GM23338 (cell line): Measurements from ENCODE around the gene GPR18. TPM values are rescaled to one million over a fixed set of nuclear protein-coding genes. Genes with fewer than 3 reads are reported as not detected.

ENCODE experiments used
- ATAC-seq: fragments of 200-7000 bp; cut with Tn5 transposase; 3 replicates; pipeline ENCODE4 v1.9.1; 2020
- DNase-seq: peaks from one replicate; pipeline ENCODE4 v3.0.0-alpha.2; 2015; ENCODE audit warnings: low spot score
- H2AFZ ChIP-seq: fragments of 200-600 bp; sonication (generic); 2 replicates; pipeline ENCODE4 v1.8.0; 2016; ENCODE audit warnings: antibody characterized with exemption, mild to moderate bottlenecking, moderate library complexity
- H3F3A ChIP-seq: fragments of 200-600 bp; sonication (generic); replicated peaks from 2 replicates; pipeline ENCODE4 v1.8.0; 2017; ENCODE audit warnings: antibody characterized with exemption, mixed run types, low read depth
- H3K27ac ChIP-seq: fragments of 200-600 bp; sonication (generic); 2 replicates; pipeline ENCODE4 v1.6.1; 2016; ENCODE audit warnings: low read depth
- H3K27me3 ChIP-seq: fragments of 200-600 bp; sonication (generic); 2 replicates; pipeline ENCODE4 v1.8.0; 2016; ENCODE audit warnings: mild to moderate bottlenecking, mixed run types, moderate library complexity; ENCODE audit not compliant: insufficient read depth
- H3K36me3 ChIP-seq: fragments of 200-600 bp; sonication (generic); 2 replicates; pipeline ENCODE4 v1.8.0; 2016; ENCODE audit warnings: mild to moderate bottlenecking; ENCODE audit not compliant: insufficient read depth
- H3K4me1 ChIP-seq: fragments of 200-600 bp; sonication (generic); 2 replicates; pipeline ENCODE4 v1.8.0; 2016; ENCODE audit warnings: mild to moderate bottlenecking, moderate library complexity; ENCODE audit not compliant: insufficient read depth
- H3K4me2 ChIP-seq: fragments of 200-600 bp; sonication (generic); 2 replicates; pipeline ENCODE4 v1.7.1; 2017; ENCODE audit warnings: mixed run types
- H3K4me3 ChIP-seq: fragments of 200-600 bp; sonication (generic); 2 replicates; pipeline ENCODE4 v1.6.1; 2016; ENCODE audit warnings: mixed run types
- H3K79me2 ChIP-seq: fragments of 200-600 bp; sonication (generic); replicated peaks from 2 replicates; pipeline ENCODE4 v1.8.0; 2017; ENCODE audit warnings: mild to moderate bottlenecking; ENCODE audit not compliant: insufficient read depth
- H3K9me2 ChIP-seq: fragments of 200-600 bp; sonication (generic); 2 replicates; pipeline ENCODE4 v1.8.0; 2017; ENCODE audit not compliant: insufficient read depth
- H4K20me1 ChIP-seq: fragments of 200-600 bp; sonication (generic); replicated peaks from 2 replicates; pipeline ENCODE4 v1.8.0; 2017; ENCODE audit warnings: mild to moderate bottlenecking; ENCODE audit not compliant: insufficient read depth
- H3K27ac Mint-ChIP-seq: 2 replicates; pipeline ENCODE4 v1.8.0; 2020; ENCODE audit warnings: inconsistent platforms, mild to moderate bottlenecking, moderate library complexity, mixed read lengths
- H3K27me3 Mint-ChIP-seq: 3 replicates; pipeline ENCODE4 v1.8.0; 2022; ENCODE audit warnings: low read depth, mild to moderate bottlenecking, moderate library complexity, mixed read lengths, inconsistent platforms; ENCODE audit not compliant: insufficient read depth, poor library complexity
- H3K36me3 Mint-ChIP-seq: 3 replicates; pipeline ENCODE4 v1.8.0; 2021; ENCODE audit warnings: low read depth, mild to moderate bottlenecking, inconsistent platforms, moderate library complexity, mixed read lengths
- H3K4me1 Mint-ChIP-seq: 3 replicates; pipeline ENCODE4 v1.8.0; 2020; ENCODE audit warnings: mild to moderate bottlenecking, inconsistent platforms, mixed read lengths
- H3K4me3 Mint-ChIP-seq: 3 replicates; pipeline ENCODE4 v1.8.0; 2021; ENCODE audit warnings: moderate library complexity, mild to moderate bottlenecking, inconsistent platforms, mixed read lengths
- H3K9me3 Mint-ChIP-seq: 3 replicates; pipeline ENCODE4 v1.8.0; 2020; ENCODE audit warnings: moderate library complexity, mild to moderate bottlenecking, inconsistent platforms, mixed read lengths
- CREB1 ChIP-seq: fragments of 250-450 bp; sonication (Bioruptor Pico); IDR thresholded peaks from 2 replicates; pipeline ENCODE4 v1.5.0; 2020; ENCODE audit warnings: low read depth, mild to moderate bottlenecking, moderate library complexity
- EZH2 ChIP-seq: fragments of 200-600 bp; sonication (generic); IDR thresholded peaks from one replicate; pipeline ENCODE4 v1.8.0; 2017; ENCODE audit warnings: antibody characterized with exemption, mild to moderate bottlenecking, low read depth; ENCODE audit not compliant: unreplicated experiment
- NANOG ChIP-seq: IDR thresholded peaks from 2 replicates; pipeline ENCODE4 v1.6.1; 2016; ENCODE audit warnings: antibody characterized with exemption, borderline replicate concordance
- POLR2AphosphoS5 ChIP-seq: IDR thresholded peaks from 2 replicates; pipeline ENCODE4 v1.6.1; 2016; ENCODE audit warnings: antibody characterized with exemption, low read depth
- ZNF114 ChIP-seq: fragments of 250-450 bp; sonication (Bioruptor Pico); IDR thresholded peaks from 2 replicates; pipeline ENCODE4 v1.5.0; 2020; ENCODE audit warnings: mild to moderate bottlenecking, moderate library complexity
- ZNF331 ChIP-seq: fragments of 250-450 bp; sonication (Bioruptor Pico); IDR thresholded peaks from 2 replicates; pipeline ENCODE4 v1.5.0; 2020; ENCODE audit warnings: low read depth, mild to moderate bottlenecking, moderate library complexity
- polyA plus RNA-seq: library from polyadenylated mRNA; unstranded; fragments of >200 nt; fragmentation: Nextera tagmentation; extraction: Ambion mirVana; gene quantifications from 2 replicates; pipeline ENCODE4 v1.2.1, GENCODE V29; 2016
- total RNA-seq: library from RNA; depleted of rRNA; stranded (reverse); fragments of >200 nt; shearing (Covaris generic); gene quantifications from 2 replicates; pipeline ENCODE4 v1.2.3, GENCODE V29; 2014
- TF ChIP-seq, protein P1 (sequence below): fragments of 250-450 bp; sonication (Bioruptor Pico); IDR thresholded peaks from 2 replicates; pipeline ENCODE4 v1.5.0; 2020; ENCODE audit warnings: mild to moderate bottlenecking, moderate library complexity

Gene GPR18
- total and polyA plus RNA-seq, 2 experiments from 2014 or later, result 2.6 TPM; not detected in 1

DNA sequence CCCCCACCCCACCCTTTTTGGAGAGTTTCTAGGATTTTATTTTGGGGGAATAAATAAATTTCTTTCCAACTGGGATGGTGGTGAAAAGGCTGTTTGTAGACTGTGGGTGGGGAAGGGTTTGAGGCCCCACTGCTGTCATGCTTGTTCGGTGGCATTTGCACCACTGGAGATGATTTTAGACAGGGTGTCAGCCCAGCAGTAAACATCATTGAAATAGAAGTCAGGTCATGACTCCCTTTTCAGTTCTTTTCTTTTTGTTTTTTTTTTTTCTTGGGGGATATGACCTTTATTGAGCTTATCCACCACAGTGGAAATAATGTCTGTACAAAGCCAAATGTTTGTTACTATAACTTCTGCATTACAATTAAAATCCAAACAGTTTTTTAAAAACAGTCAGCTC is 43.4 kb downstream of the GPR18 start:
- H3K79me2 ChIP-seq, result peaks cover 100% of the 10 kb centered on the region
- H3K27ac Mint-ChIP-seq, result peak overlapping the region; percentile 79
- H3K4me1 ChIP-seq, result peaks cover 19% of the 10 kb centered on the region
- peak overlapping the region; percentile 51; the same call in 1 of the 2 replicates for H3K4me2 ChIP-seq
- H3K36me3 Mint-ChIP-seq, result peaks cover 7% of the 10 kb centered on the region; the same call in 2 of the 3 replicates
- DNase-seq (no peak), ATAC-seq (no peak)
- H3K27me3 ChIP-seq, result no peaks in the 10 kb centered on the region
- no peaks in the 10 kb centered on the region for H3F3A ChIP-seq
- no peak overlapping the region for H2AFZ ChIP-seq
- H3K9me3 Mint-ChIP-seq, result no peaks in the 10 kb centered on the region
- peak overlapping the region; percentile 34 for H3K4me3 ChIP-seq
- H3K4me3 Mint-ChIP-seq, result no peak overlapping the region
- H3K27me3 Mint-ChIP-seq, result peaks cover 8% of the 10 kb centered on the region
- H3K4me1 Mint-ChIP-seq, result peaks cover 47% of the 10 kb centered on the region
- H3K9me2 ChIP-seq, result no peaks in the 10 kb centered on the region
- TF ChIP-seq POLR2AphosphoS5 (no peak), NANOG (no peak), ZNF331 (no peak), EZH2 (no peak), ZNF114 (CRISPR knock-in tag) (no peak), CREB1 (CRISPR knock-in tag) (no peak)
- peak overlapping the region; percentile 42; the same call in 1 of the 2 replicates for H3K27ac ChIP-seq
- no peaks in the 10 kb centered on the region for H3K36me3 ChIP-seq
- H4K20me1 ChIP-seq, result peaks cover 46% of the 10 kb centered on the region; the same call in 1 of the 2 replicates

DNA sequence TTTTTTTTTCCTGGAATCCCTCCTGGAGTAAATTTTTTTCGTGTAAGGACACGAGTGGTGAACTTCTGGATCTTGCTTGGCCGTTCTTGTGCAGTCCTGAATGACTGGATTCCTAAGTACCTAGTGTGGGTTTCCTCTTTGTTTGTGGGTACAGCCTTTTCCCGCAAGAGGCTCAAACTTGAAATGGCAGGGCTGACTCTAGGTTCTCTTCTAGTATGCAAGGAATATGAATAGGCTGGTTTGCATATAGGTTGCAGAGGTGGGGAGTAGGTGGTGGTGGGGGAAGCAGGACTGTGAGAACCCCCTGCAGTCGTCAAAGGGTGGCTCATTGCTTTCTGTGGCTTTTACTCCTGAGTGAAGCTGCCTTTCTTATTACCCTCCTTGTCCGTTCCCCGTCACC is 43.9 kb downstream of the GPR18 start:
- H3K9me2 ChIP-seq, result no peaks in the 10 kb centered on the region
- peaks cover 17% of the 10 kb centered on the region for H3K4me1 ChIP-seq
- peak overlapping the region; percentile 51 for H3K4me2 ChIP-seq
- DNase-seq (peak; percentile 24), ATAC-seq (peak; percentile 72)
- peaks cover 100% of the 10 kb centered on the region for H3K79me2 ChIP-seq
- Mint-ChIP-seq H3K27ac (peak overlapping the region; percentile 79), H3K9me3 (no peaks in the 10 kb centered on the region), H3K4me3 (peak overlapping the region; percentile 25; the same call in 1 of the 3 replicates), H3K4me1 (peaks cover 49% of the 10 kb centered on the region), H3K36me3 (peaks cover 7% of the 10 kb centered on the region; the same call in 2 of the 3 replicates), H3K27me3 (peaks cover 8% of the 10 kb centered on the region)
- H3K27me3 ChIP-seq, result no peaks in the 10 kb centered on the region
- H2AFZ ChIP-seq, result no peak overlapping the region
- H3K4me3 ChIP-seq, result peak overlapping the region; percentile 34
- TF ChIP-seq ZNF114 (CRISPR knock-in tag) (no peak), EZH2 (no peak), POLR2AphosphoS5 (no peak)
- TF ChIP-seq, protein P1, sequence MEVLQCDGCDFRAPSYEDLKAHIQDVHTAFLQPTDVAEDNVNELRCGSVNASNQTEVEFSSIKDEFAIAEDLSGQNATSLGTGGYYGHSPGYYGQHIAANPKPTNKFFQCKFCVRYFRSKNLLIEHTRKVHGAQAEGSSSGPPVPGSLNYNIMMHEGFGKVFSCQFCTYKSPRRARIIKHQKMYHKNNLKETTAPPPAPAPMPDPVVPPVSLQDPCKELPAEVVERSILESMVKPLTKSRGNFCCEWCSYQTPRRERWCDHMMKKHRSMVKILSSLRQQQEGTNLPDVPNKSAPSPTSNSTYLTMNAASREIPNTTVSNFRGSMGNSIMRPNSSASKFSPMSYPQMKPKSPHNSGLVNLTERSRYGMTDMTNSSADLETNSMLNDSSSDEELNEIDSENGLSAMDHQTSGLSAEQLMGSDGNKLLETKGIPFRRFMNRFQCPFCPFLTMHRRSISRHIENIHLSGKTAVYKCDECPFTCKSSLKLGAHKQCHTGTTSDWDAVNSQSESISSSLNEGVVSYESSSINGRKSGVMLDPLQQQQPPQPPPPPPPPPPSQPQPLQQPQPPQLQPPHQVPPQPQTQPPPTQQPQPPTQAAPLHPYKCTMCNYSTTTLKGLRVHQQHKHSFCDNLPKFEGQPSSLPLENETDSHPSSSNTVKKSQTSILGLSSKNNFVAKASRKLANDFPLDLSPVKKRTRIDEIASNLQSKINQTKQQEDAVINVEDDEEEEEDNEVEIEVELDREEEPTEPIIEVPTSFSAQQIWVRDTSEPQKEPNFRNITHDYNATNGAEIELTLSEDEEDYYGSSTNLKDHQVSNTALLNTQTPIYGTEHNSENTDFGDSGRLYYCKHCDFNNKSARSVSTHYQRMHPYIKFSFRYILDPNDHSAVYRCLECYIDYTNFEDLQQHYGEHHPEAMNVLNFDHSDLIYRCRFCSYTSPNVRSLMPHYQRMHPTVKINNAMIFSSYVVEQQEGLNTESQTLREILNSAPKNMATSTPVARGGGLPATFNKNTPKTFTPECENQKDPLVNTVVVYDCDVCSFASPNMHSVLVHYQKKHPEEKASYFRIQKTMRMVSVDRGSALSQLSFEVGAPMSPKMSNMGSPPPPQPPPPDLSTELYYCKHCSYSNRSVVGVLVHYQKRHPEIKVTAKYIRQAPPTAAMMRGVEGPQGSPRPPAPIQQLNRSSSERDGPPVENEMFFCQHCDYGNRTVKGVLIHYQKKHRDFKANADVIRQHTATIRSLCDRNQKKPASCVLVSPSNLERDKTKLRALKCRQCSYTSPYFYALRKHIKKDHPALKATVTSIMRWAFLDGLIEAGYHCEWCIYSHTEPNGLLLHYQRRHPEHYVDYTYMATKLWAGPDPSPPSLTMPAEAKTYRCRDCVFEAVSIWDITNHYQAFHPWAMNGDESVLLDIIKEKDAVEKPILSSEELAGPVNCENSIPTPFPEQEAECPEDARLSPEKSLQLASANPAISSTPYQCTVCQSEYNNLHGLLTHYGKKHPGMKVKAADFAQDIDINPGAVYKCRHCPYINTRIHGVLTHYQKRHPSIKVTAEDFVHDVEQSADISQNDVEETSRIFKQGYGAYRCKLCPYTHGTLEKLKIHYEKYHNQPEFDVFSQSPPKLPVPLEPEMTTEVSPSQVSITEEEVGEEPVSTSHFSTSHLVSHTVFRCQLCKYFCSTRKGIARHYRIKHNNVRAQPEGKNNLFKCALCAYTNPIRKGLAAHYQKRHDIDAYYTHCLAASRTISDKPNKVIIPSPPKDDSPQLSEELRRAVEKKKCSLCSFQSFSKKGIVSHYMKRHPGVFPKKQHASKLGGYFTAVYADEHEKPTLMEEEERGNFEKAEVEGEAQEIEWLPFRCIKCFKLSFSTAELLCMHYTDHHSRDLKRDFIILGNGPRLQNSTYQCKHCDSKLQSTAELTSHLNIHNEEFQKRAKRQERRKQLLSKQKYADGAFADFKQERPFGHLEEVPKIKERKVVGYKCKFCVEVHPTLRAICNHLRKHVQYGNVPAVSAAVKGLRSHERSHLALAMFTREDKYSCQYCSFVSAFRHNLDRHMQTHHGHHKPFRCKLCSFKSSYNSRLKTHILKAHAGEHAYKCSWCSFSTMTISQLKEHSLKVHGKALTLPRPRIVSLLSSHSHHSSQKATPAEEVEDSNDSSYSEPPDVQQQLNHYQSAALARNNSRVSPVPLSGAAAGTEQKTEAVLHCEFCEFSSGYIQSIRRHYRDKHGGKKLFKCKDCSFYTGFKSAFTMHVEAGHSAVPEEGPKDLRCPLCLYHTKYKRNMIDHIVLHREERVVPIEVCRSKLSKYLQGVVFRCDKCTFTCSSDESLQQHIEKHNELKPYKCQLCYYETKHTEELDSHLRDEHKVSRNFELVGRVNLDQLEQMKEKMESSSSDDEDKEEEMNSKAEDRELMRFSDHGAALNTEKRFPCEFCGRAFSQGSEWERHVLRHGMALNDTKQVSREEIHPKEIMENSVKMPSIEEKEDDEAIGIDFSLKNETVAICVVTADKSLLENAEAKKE (CRISPR knock-in tag), result no peak
- no peaks in the 10 kb centered on the region for H3K36me3 ChIP-seq
- H4K20me1 ChIP-seq, result peaks cover 50% of the 10 kb centered on the region
- peak overlapping the region; percentile 42; the same call in 1 of the 2 replicates for H3K27ac ChIP-seq
- H3F3A ChIP-seq, result no peaks in the 10 kb centered on the region
